IgD-negative memory B cell (primary cell): ENCODE results near the gene TRPM8. TPM values are rescaled to one million over a fixed set of nuclear protein-coding genes. Genes with fewer than 3 reads are reported as not detected.
A peak's percentile ranks its signal among the peaks of the same experiment; 100 is the strongest.

Experiments
- H3K27ac Mint-ChIP-seq, 3 donors: one replicate each; pipeline ENCODE4 v1.8.0; 2020 to 2022; ENCODE audit warnings: mild to moderate bottlenecking in 3 of 3, mixed read lengths in 3 of 3, moderate library complexity in 1 of 3
- H3K27me3 Mint-ChIP-seq: one replicate; pipeline ENCODE4 v1.8.0; 2021; ENCODE audit warnings: mixed read lengths
- H3K36me3 Mint-ChIP-seq: one replicate; pipeline ENCODE4 v1.8.0; 2020; ENCODE audit warnings: mild to moderate bottlenecking, mixed read lengths
- H3K4me1 Mint-ChIP-seq, 3 donors: one replicate each; pipeline ENCODE4 v1.8.0; 2020 to 2022; ENCODE audit warnings: mixed read lengths in 3 of 3, mild to moderate bottlenecking in 1 of 3
- H3K4me3 Mint-ChIP-seq, 4 donors: one replicate each; pipeline ENCODE4 v1.8.0; 2020 to 2022; ENCODE audit warnings: mild to moderate bottlenecking in 4 of 4, mixed read lengths in 4 of 4, moderate library complexity in 3 of 4
- H3K9me3 Mint-ChIP-seq, 3 donors: one replicate each; pipeline ENCODE4 v1.8.0; 2020 to 2021; ENCODE audit warnings: mixed read lengths in 3 of 3, mild to moderate bottlenecking in 1 of 3
- polyA plus RNA-seq: library from polyadenylated mRNA; unstranded; fragments of 300-500 nt; fragmentation: Illumina TruSeq; gene quantifications from one replicate; pipeline ENCODE4 v1.2.3, GENCODE V29; 2021

TRPM8 gene
- polyA plus RNA-seq, 1 donor from 2014 or later: not detected

- Mint-ChIP-seq H3K9me3 (no peaks in the 10 kb centered on the region), H3K27ac (no peak overlapping the region), H3K27me3 (peaks cover 11% of the 10 kb centered on the region), H3K4me3 (no peak overlapping the region), H3K36me3 (no peaks in the 10 kb centered on the region), H3K4me1 (peaks cover 8 to 12% (median 11%) of the 10 kb centered on the region in 3 donors)
These were observed 77.0 kb downstream of the TRPM8 start for GRCh38 chr2:233994151-233994550.

- H3K9me3 Mint-ChIP-seq: no peaks in the 10 kb centered on the region
- H3K36me3 Mint-ChIP-seq: no peaks in the 10 kb centered on the region
- no peak overlapping the region for H3K4me3 Mint-ChIP-seq
- H3K27ac Mint-ChIP-seq: no peak overlapping the region
- peaks cover 15% of the 10 kb centered on the region for H3K27me3 Mint-ChIP-seq
- peaks cover 0 to 2% (median 0%) of the 10 kb centered on the region in 3 donors for H3K4me1 Mint-ChIP-seq
These were observed 78.8 kb downstream of the TRPM8 start for GRCh38 chr2:233996000-233996399.

- Mint-ChIP-seq H3K27ac (no peak overlapping the region), H3K27me3 (peaks cover 18% of the 10 kb centered on the region), H3K4me1 (peaks cover 0 to 2% (median 0%) of the 10 kb centered on the region in 3 donors), H3K4me3 (no peak overlapping the region), H3K36me3 (no peaks in the 10 kb centered on the region), H3K9me3 (no peaks in the 10 kb centered on the region)
These were observed 79.3 kb downstream of the TRPM8 start for GRCh38 chr2:233996461-233996860.

- Mint-ChIP-seq H3K4me1 (peaks cover 0 to 2% (median 0%) of the 10 kb centered on the region in 3 donors), H3K4me3 (no peak overlapping the region)
These were observed 80.5 kb downstream of the TRPM8 start for GRCh38 chr2:233997707-233998106.

GRCh38 chr2:233999182-233999581 is 82.0 kb downstream of the TRPM8 start:
- no peak overlapping the region for H3K4me3 Mint-ChIP-seq
- H3K27ac Mint-ChIP-seq: no peak overlapping the region
- H3K9me3 Mint-ChIP-seq: peaks cover 0 to 2% (median 0%) of the 10 kb centered on the region in 3 donors
- H3K36me3 Mint-ChIP-seq: no peaks in the 10 kb centered on the region
- H3K4me1 Mint-ChIP-seq: peaks cover 0 to 2% (median 0%) of the 10 kb centered on the region in 3 donors
- peaks cover 26% of the 10 kb centered on the region for H3K27me3 Mint-ChIP-seq

More at GRCh38 chr2:233997707-233998106, 80.5 kb downstream of the TRPM8 start:
- H3K27me3 Mint-ChIP-seq: peaks cover 23% of the 10 kb centered on the region
- peaks cover 0 to 2% (median 0%) of the 10 kb centered on the region in 3 donors for H3K9me3 Mint-ChIP-seq
- no peak overlapping the region for H3K27ac Mint-ChIP-seq
- no peaks in the 10 kb centered on the region for H3K36me3 Mint-ChIP-seq

GRCh38 chr2:234001380-234002160 is 84.4 kb downstream of the TRPM8 start:
- peak overlapping the region in 1 of 3 donors; percentile 12 for H3K27ac Mint-ChIP-seq
- no peak overlapping the region for H3K4me3 Mint-ChIP-seq
- no peaks in the 10 kb centered on the region for H3K4me1 Mint-ChIP-seq
- peaks cover 0 to 2% (median 0%) of the 10 kb centered on the region in 3 donors for H3K9me3 Mint-ChIP-seq
- H3K36me3 Mint-ChIP-seq: no peaks in the 10 kb centered on the region
- H3K27me3 Mint-ChIP-seq: peaks cover 26% of the 10 kb centered on the region

GRCh38 chr2:234002281-234002680 is 85.1 kb downstream of the TRPM8 start:
- H3K4me3 Mint-ChIP-seq: no peak overlapping the region
- no peaks in the 10 kb centered on the region for H3K4me1 Mint-ChIP-seq
- peaks cover 0 to 2% (median 0%) of the 10 kb centered on the region in 3 donors for H3K9me3 Mint-ChIP-seq
- no peaks in the 10 kb centered on the region for H3K36me3 Mint-ChIP-seq
- H3K27ac Mint-ChIP-seq: no peak overlapping the region
- peaks cover 26% of the 10 kb centered on the region for H3K27me3 Mint-ChIP-seq

GRCh38 chr2:234003972-234004617 is 86.9 kb downstream of the TRPM8 start:
- Mint-ChIP-seq H3K4me3 (no peak overlapping the region), H3K4me1 (no peaks in the 10 kb centered on the region), H3K27ac (no peak overlapping the region), H3K27me3 (peaks cover 26% of the 10 kb centered on the region), H3K9me3 (peaks cover 0 to 2% (median 0%) of the 10 kb centered on the region in 3 donors), H3K36me3 (no peaks in the 10 kb centered on the region)

GRCh38 chr2:234005126-234005525 is 88.0 kb downstream of the TRPM8 start:
- Mint-ChIP-seq H3K4me1 (no peaks in the 10 kb centered on the region), H3K27me3 (peaks cover 29% of the 10 kb centered on the region), H3K36me3 (no peaks in the 10 kb centered on the region), H3K9me3 (peaks cover 0 to 2% (median 0%) of the 10 kb centered on the region in 3 donors), H3K4me3 (no peak overlapping the region), H3K27ac (no peak overlapping the region)

GRCh38 chr2:234006501-234006900 is 89.3 kb downstream of the TRPM8 start:
- Mint-ChIP-seq H3K36me3 (no peaks in the 10 kb centered on the region), H3K4me1 (no peaks in the 10 kb centered on the region), H3K27ac (no peak overlapping the region)

GRCh38 chr2:234014427-234014826 is 97.3 kb downstream of the TRPM8 start:
- Mint-ChIP-seq H3K9me3 (peaks cover 0 to 5% (median 0%) of the 10 kb centered on the region in 3 donors), H3K36me3 (no peaks in the 10 kb centered on the region), H3K27ac (no peak overlapping the region), H3K4me3 (no peak overlapping the region), H3K4me1 (no peaks in the 10 kb centered on the region), H3K27me3 (peaks cover 3% of the 10 kb centered on the region)

More at GRCh38 chr2:234006501-234006900, 89.3 kb downstream of the TRPM8 start:
- H3K4me3 Mint-ChIP-seq: no peak overlapping the region
- H3K27me3 Mint-ChIP-seq: peaks cover 21% of the 10 kb centered on the region
- peaks cover 0 to 7% (median 0%) of the 10 kb centered on the region in 3 donors for H3K9me3 Mint-ChIP-seq

GRCh38 chr2:234015861-234016260 is 98.7 kb downstream of the TRPM8 start:
- Mint-ChIP-seq H3K36me3 (no peaks in the 10 kb centered on the region), H3K27me3 (peaks cover 2% of the 10 kb centered on the region), H3K27ac (no peak overlapping the region), H3K9me3 (peaks cover 0 to 5% (median 0%) of the 10 kb centered on the region in 3 donors), H3K4me1 (no peaks in the 10 kb centered on the region), H3K4me3 (peak overlapping the region in 1 of 4 donors; percentile 27)

GRCh38 chr2:234019896-234020295 is 102.7 kb downstream of the TRPM8 start:
- H3K9me3 Mint-ChIP-seq: peaks cover 0 to 4% (median 2%) of the 10 kb centered on the region in 3 donors
- H3K27ac Mint-ChIP-seq: no peak overlapping the region
- H3K27me3 Mint-ChIP-seq: peaks cover 14% of the 10 kb centered on the region
- H3K36me3 Mint-ChIP-seq: peaks cover 3% of the 10 kb centered on the region
- no peak overlapping the region for H3K4me3 Mint-ChIP-seq
- no peaks in the 10 kb centered on the region for H3K4me1 Mint-ChIP-seq

GRCh38 chr2:234020332-234020731 is 103.2 kb downstream of the TRPM8 start:
- H3K36me3 Mint-ChIP-seq: peaks cover 3% of the 10 kb centered on the region
- peaks cover 14% of the 10 kb centered on the region for H3K27me3 Mint-ChIP-seq
- H3K9me3 Mint-ChIP-seq: peaks cover 0 to 4% (median 2%) of the 10 kb centered on the region in 3 donors
- H3K4me1 Mint-ChIP-seq: peaks cover 0 to under 1% (median 0%) of the 10 kb centered on the region in 3 donors
- no peak overlapping the region for H3K4me3 Mint-ChIP-seq
- no peak overlapping the region for H3K27ac Mint-ChIP-seq

GRCh38 chr2:234022424-234022823 is 105.3 kb downstream of the TRPM8 start:
- H3K27ac Mint-ChIP-seq: no peak overlapping the region
- peaks cover 5% of the 10 kb centered on the region for H3K36me3 Mint-ChIP-seq
- H3K4me3 Mint-ChIP-seq: no peak overlapping the region
- H3K4me1 Mint-ChIP-seq: peaks cover 5 to 13% (median 7%) of the 10 kb centered on the region in 3 donors
- H3K27me3 Mint-ChIP-seq: peaks cover 15% of the 10 kb centered on the region
- peaks cover 0 to 4% (median 2%) of the 10 kb centered on the region in 3 donors for H3K9me3 Mint-ChIP-seq
